Kidney capillary endothelial cell (primary cell): ENCODE results near the gene TYW1B.
"Not testable (repeated sequence)": the region's sequence is repeated elsewhere in the genome, so short reads cannot be mapped to it uniquely, and the experiment has no call there.

Experiments used
- DNase-seq: peaks from one replicate; pipeline ENCODE4 v3.0.0-alpha.2; 2018; ENCODE audit warnings: low spot score

TYW1B gene

GRCh38 chr7:72816370-72817157 is 11.4 kb downstream of the TYW1B start:
- not testable (repeated sequence) for DNase-seq

- DNase-seq: not testable (repeated sequence)
Measured at GRCh38 chr7:72810437-72810836, 17.6 kb downstream of the TYW1B start.

- not testable (repeated sequence) for DNase-seq
Measured at GRCh38 chr7:72808511-72808910, 19.5 kb downstream of the TYW1B start.

GRCh38 chr7:72806851-72807250 is 21.1 kb downstream of the TYW1B start:
- DNase-seq: not testable (repeated sequence)

- no peak for DNase-seq
Measured at GRCh38 chr7:72805526-72806494, 22.2 kb downstream of the TYW1B start.

- not testable (repeated sequence) for DNase-seq
Measured at GRCh38 chr7:72803778-72804177, 24.2 kb downstream of the TYW1B start.

GRCh38 chr7:72801564-72801963 is 26.4 kb downstream of the TYW1B start:
- DNase-seq: not testable (repeated sequence)

GRCh38 chr7:72795401-72795800 is 32.6 kb downstream of the TYW1B start:
- not testable (repeated sequence) for DNase-seq

GRCh38 chr7:72793791-72794190 is 34.2 kb downstream of the TYW1B start:
- DNase-seq: no peak

- not testable (repeated sequence) for DNase-seq
Measured at GRCh38 chr7:72790698-72791060, 37.3 kb downstream of the TYW1B start.

- DNase-seq: not testable (repeated sequence)
Measured at GRCh38 chr7:72790048-72790697, 37.8 kb downstream of the TYW1B start.

- DNase-seq: no peak
Measured at GRCh38 chr7:72785166-72785955, 42.6 kb downstream of the TYW1B start.

- DNase-seq: not testable (repeated sequence)
Measured at GRCh38 chr7:72783601-72784370, 44.2 kb downstream of the TYW1B start.

- DNase-seq: peak; percentile 16
Measured at GRCh38 chr7:72781631-72782030, 46.4 kb downstream of the TYW1B start.

- no peak for DNase-seq
Measured at GRCh38 chr7:72781161-72781560, 46.8 kb downstream of the TYW1B start.

- not testable (repeated sequence) for DNase-seq
Measured at GRCh38 chr7:72780289-72780894, 47.6 kb downstream of the TYW1B start.

- DNase-seq: not testable (repeated sequence)
Measured at GRCh38 chr7:72777167-72777566, 50.8 kb downstream of the TYW1B start.

GRCh38 chr7:72772627-72773026 is 55.4 kb downstream of the TYW1B start:
- DNase-seq: not testable (repeated sequence)

GRCh38 chr7:72766994-72767393 is 61.0 kb downstream of the TYW1B start:
- DNase-seq: not testable (repeated sequence)

- DNase-seq: no peak
Measured at GRCh38 chr7:72760602-72761001, 67.4 kb downstream of the TYW1B start.
